ENCODE measurements around the gene CDC42BPB.
A peak's percentile ranks its signal among the peaks of the same experiment; 100 is the strongest.

The CDC42BPB gene

DNA sequence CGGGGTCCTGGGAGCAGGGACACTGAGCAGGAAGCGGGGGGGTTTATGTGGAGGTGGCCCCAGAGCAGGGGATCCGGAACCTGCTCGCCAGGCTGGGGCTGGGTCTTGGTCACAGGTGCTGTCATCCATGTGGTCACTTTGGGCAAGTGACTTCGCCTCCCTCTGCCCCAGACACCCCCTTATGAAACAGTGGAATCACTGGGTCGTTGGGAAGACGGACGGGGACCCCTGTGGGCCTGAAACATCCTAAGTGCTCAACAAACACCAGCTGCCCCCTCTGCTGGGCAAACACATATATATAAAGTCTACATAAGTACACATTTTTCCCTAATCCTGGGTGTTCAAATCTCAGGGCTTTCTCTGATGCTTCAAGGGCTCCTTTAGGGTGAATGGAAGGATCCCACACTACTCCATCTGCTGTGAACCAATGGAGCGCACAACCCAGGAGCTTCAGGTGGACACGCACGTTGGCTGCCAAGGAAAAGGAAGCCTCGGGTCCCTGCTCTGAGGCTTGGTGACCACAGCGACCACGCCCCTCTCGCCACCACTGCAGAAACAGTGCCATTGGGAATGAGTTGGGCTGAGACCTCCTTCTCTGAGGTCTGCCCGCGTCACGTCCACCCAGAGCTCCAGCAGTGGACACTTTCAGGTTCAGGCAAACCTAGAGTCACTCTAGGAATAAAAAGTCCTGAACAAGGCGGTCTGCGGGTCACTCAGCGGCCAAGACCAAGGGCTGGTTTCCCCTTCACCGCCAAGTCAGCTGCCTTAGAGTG lies 54.6 kb downstream of the CDC42BPB start:
- Histone ChIP-seq H2AFZ (ENCODE audit: low read depth, low read length, severe bottlenecking) (no peak overlapping the region), H3K4me2 (ENCODE audit: low read depth, low read length, poor library complexity, severe bottlenecking) (peak overlapping the region; percentile 27)

DNA sequence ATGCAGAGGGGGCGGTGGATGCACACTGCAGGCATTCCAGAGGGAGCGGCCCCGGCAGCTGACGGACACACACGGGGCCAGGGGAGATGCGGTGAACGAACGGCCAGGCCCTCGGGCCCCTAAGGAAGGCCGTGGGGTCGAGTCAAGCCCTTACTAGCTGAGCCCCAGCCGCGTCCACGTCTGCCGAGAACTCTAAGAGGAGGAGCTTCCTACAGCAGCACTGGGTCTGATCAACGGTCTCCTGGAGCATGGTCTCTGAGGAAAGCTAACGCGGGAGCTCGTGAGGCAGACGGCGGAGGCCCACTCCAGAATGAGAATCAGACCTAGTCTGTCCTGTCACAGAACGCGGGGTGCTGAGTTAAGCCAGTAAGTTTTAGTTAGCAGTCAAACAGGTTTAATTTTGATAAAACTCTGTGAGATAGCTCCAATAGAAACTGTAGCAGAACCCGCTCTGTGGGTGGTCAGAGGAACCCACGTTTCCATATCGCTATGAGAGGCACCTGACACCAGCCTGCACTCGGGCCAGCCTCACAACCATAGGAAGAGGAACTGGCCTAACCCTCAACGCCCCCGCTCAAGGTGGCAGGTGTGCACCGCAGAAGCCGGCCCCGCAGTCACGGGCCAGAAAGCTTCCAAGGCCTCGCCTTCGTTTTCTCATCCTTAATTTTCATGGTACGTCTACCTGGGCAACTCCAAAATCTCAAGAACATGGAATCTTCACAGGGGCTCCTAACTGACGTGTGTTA lies 55.5 kb downstream of the CDC42BPB start:
- no peaks in the 10 kb centered on the region for H3K9me2 ChIP-seq (replicated peaks; ENCODE audit: insufficient read depth, low read length)
- H3K9ac ChIP-seq (ENCODE audit: low read length), result no peak overlapping the region
- TF ChIP-seq, protein P1, sequence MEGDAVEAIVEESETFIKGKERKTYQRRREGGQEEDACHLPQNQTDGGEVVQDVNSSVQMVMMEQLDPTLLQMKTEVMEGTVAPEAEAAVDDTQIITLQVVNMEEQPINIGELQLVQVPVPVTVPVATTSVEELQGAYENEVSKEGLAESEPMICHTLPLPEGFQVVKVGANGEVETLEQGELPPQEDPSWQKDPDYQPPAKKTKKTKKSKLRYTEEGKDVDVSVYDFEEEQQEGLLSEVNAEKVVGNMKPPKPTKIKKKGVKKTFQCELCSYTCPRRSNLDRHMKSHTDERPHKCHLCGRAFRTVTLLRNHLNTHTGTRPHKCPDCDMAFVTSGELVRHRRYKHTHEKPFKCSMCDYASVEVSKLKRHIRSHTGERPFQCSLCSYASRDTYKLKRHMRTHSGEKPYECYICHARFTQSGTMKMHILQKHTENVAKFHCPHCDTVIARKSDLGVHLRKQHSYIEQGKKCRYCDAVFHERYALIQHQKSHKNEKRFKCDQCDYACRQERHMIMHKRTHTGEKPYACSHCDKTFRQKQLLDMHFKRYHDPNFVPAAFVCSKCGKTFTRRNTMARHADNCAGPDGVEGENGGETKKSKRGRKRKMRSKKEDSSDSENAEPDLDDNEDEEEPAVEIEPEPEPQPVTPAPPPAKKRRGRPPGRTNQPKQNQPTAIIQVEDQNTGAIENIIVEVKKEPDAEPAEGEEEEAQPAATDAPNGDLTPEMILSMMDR (IDR thresholded peaks at IDR 0.05; ENCODE audit: insufficient read depth, low read length, poor library complexity, severe bottlenecking), result no peak
- TF ChIP-seq EZH2phosphoT487 (conservative IDR thresholded peaks at IDR 0.05; ENCODE audit: low read length), result no peak
- H2AFZ ChIP-seq (ENCODE audit: low read depth, low read length, severe bottlenecking), result no peak overlapping the region
- H3K4me2 ChIP-seq (ENCODE audit: low read depth, low read length, poor library complexity, severe bottlenecking), result peak overlapping the region; percentile 27
- no peaks in the 10 kb centered on the region for H3K27me3 ChIP-seq (ENCODE audit: low read length)
- no peaks in the 10 kb centered on the region for H4K20me1 ChIP-seq (ENCODE audit: low read depth, low read length)
- H3K4me3 ChIP-seq (ENCODE audit: insufficient read depth, low read length, poor library complexity, severe bottlenecking), result no peak overlapping the region
- no peaks in the 10 kb centered on the region for H3K36me3 ChIP-seq (ENCODE audit: low read length)
- no peaks in the 10 kb centered on the region for H3K9me3 ChIP-seq (ENCODE audit: insufficient read depth, low read length)
- no peaks in the 10 kb centered on the region for H3K79me2 ChIP-seq (ENCODE audit: insufficient read depth, low read length)
- H3K27ac ChIP-seq (ENCODE audit: low read depth, low read length), result no peak overlapping the region
- no peaks in the 10 kb centered on the region for H3F3A ChIP-seq (ENCODE audit: insufficient read depth)

More for the DNA sequence above, 54.6 kb downstream of the CDC42BPB start:
- Histone ChIP-seq H3K9me2 (replicated peaks; ENCODE audit: insufficient read depth, low read length) (no peaks in the 10 kb centered on the region), H3K4me3 (ENCODE audit: insufficient read depth, low read length, poor library complexity, severe bottlenecking) (no peak overlapping the region), H3K9me3 (ENCODE audit: insufficient read depth, low read length) (no peaks in the 10 kb centered on the region), H4K20me1 (ENCODE audit: low read depth, low read length) (no peaks in the 10 kb centered on the region), H3K9ac (ENCODE audit: low read length) (no peak overlapping the region), H3F3A (ENCODE audit: insufficient read depth) (no peaks in the 10 kb centered on the region), H3K79me2 (ENCODE audit: insufficient read depth, low read length) (no peaks in the 10 kb centered on the region), H3K27ac (ENCODE audit: low read depth, low read length) (no peak overlapping the region), H3K27me3 (ENCODE audit: low read length) (no peaks in the 10 kb centered on the region), H3K36me3 (ENCODE audit: low read length) (no peaks in the 10 kb centered on the region)
- no peak for TF ChIP-seq EZH2phosphoT487 (conservative IDR thresholded peaks at IDR 0.05; ENCODE audit: low read length)
- TF ChIP-seq, protein P1 (IDR thresholded peaks at IDR 0.05; ENCODE audit: insufficient read depth, low read length, poor library complexity, severe bottlenecking), result peak; percentile 22

DNA sequence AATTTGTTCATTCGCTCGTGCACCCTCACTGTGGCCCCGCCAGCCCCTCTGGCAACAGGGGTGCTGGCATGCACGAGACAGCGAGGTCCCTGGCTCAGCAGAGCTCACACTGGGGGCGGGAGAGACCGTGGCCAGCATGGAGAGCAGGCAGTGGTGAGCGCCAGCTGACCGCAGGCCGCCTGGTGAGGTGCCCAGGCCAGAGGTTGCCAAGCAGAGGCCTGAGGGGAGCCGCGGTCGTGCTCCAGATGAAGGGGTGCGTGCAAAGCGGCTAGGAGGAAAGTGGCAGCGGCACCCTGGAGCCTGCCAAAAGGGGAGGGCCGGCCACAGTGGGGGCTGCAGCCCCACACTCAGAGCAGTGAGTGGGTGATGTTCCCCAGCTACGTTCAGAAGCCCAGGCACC lies 56.1 kb downstream of the CDC42BPB start:
- H3K9me2 ChIP-seq (replicated peaks; ENCODE audit: insufficient read depth, low read length), result no peaks in the 10 kb centered on the region
- H3K9me3 ChIP-seq (ENCODE audit: insufficient read depth, low read length), result no peaks in the 10 kb centered on the region
- TF ChIP-seq, protein P1 (IDR thresholded peaks at IDR 0.05; ENCODE audit: insufficient read depth, low read length, poor library complexity, severe bottlenecking), result no peak
- no peak for TF ChIP-seq EZH2phosphoT487 (conservative IDR thresholded peaks at IDR 0.05; ENCODE audit: low read length)
- no peaks in the 10 kb centered on the region for H4K20me1 ChIP-seq (ENCODE audit: low read depth, low read length)
- H3F3A ChIP-seq (ENCODE audit: insufficient read depth), result no peaks in the 10 kb centered on the region
- no peaks in the 10 kb centered on the region for H3K79me2 ChIP-seq (ENCODE audit: insufficient read depth, low read length)
- H3K4me2 ChIP-seq (ENCODE audit: low read depth, low read length, poor library complexity, severe bottlenecking), result no peak overlapping the region
- no peak overlapping the region for H3K4me3 ChIP-seq (ENCODE audit: insufficient read depth, low read length, poor library complexity, severe bottlenecking)
- no peaks in the 10 kb centered on the region for H3K27me3 ChIP-seq (ENCODE audit: low read length)
- no peak overlapping the region for H3K9ac ChIP-seq (ENCODE audit: low read length)
- H3K27ac ChIP-seq (ENCODE audit: low read depth, low read length), result no peak overlapping the region
- H2AFZ ChIP-seq (ENCODE audit: low read depth, low read length, severe bottlenecking), result no peak overlapping the region
- no peaks in the 10 kb centered on the region for H3K36me3 ChIP-seq (ENCODE audit: low read length)

All from SU-DHL-6 (cell line).